HG02884 (cell line): ENCODE measurements around the gene GPR42.
A peak's percentile ranks its signal among the peaks of the same experiment; 100 is the strongest.
"Not testable (repeated sequence)": the region's sequence is repeated elsewhere in the genome, so short reads cannot be mapped to it uniquely, and the experiment has no call there.

Experiments
- ATAC-seq: cut with Tn5 transposase; IDR thresholded peaks from one replicate; pipeline ENCODE4 v1.9.1; 2021; ENCODE audit warnings: mild to moderate bottlenecking, moderate library complexity; ENCODE audit not compliant: unreplicated experiment

Gene GPR42

GRCh38 chr19:35392742-35393715 is 22.2 kb downstream of the GPR42 start:
- no peak for ATAC-seq

- no peak for ATAC-seq
Observed at GRCh38 chr19:35395382-35396199, 24.7 kb downstream of the GPR42 start.

GRCh38 chr19:35396240-35396885 is 25.5 kb downstream of the GPR42 start:
- ATAC-seq: no peak

GRCh38 chr19:35397064-35397463 is 26.2 kb downstream of the GPR42 start:
- no peak for ATAC-seq

GRCh38 chr19:35398570-35398969 is 27.7 kb downstream of the GPR42 start:
- no peak for ATAC-seq

- no peak for ATAC-seq
Observed at GRCh38 chr19:35399231-35399630, 28.4 kb downstream of the GPR42 start.

GRCh38 chr19:35399948-35400772 is 29.3 kb downstream of the GPR42 start:
- no peak for ATAC-seq

GRCh38 chr19:35400773-35401100 is 29.9 kb downstream of the GPR42 start:
- no peak for ATAC-seq

- not testable (repeated sequence) for ATAC-seq
Observed at GRCh38 chr19:35401416-35401815, 30.5 kb downstream of the GPR42 start.

- ATAC-seq: no peak
Observed at GRCh38 chr19:35403116-35403760, 32.4 kb downstream of the GPR42 start.

GRCh38 chr19:35404879-35405622 is 34.2 kb downstream of the GPR42 start:
- ATAC-seq: peak; percentile 66

DNA sequence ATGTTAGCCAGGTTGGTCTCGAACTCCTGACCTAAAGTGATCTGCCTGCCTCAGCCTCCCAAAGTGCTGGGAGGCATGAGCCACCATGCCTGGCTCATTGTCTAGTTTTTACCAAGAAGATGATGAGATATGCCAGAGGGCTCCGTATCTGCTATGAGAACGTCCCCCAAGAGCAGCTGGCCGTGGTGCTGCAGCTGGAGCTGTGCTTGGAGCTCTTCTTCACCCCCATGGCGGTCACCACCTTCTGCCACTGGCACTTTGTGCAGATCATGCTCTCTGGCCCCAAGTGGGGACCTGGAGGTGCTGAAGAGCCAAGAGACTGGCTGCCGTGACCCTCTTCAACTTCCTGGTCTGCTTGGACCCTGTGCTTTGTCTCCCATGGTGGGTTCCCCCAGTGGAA is 36.8 kb downstream of the GPR42 start:
- no peak for ATAC-seq

- ATAC-seq: no peak
Observed at GRCh38 chr19:35408284-35409171, 37.7 kb downstream of the GPR42 start.

DNA sequence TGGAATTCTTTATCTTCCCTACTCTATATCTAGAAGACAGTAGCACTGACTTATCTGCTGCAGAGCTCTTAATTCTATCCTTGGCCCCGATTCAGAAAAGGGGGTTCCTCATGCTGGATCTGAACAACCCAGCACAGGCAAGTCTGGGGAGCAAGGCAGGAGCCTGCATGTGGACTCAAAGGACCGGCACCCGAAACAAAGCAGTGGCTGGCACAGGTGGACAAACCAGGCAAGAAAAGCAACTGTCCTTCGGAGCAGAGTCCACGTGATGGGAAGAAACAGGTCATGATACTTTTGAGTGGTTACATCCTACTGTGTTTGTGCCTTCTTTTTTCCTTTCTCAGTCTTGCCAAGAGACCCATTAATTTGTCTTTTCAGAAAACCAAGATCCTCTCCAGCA is 38.3 kb downstream of the GPR42 start:
- no peak for ATAC-seq

DNA sequence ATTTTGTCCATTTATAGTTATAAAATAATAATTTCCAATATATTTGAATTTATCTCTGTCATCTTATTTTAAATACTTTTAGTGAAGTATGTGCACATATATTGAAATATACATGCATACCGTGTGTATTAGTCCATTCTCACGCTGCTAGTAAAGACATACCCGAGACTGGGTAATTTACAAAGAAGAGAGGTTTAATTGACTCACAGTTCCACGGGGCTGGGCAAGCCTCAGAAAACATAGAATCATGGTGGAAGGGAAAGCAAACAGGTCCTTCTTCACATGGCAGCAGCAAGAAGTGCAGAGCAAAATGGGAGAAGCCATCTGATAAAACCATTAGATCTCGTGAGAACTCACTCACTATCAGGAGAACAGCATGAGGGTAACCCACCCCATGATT is 39.6 kb downstream of the GPR42 start:
- no peak for ATAC-seq

DNA sequence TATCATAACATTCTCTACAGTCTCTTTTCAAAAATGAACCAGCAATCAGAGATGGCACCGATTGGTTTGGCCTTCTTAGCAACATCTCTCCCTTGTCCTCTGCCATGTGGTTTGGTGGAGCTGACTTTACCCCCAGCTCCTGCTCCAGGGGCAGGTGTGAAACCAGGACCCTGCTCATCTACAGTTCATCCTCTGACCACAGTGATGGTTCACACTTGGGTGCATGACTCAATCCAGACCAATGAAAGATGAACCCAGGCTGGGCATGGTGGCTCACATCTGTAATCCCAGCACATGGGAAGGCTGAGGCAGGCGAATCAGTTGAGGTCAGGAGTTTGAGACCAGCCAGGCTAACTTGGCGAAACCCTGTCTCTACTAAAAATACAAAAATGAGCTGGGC is 43.6 kb downstream of the GPR42 start:
- ATAC-seq: no peak

DNA sequence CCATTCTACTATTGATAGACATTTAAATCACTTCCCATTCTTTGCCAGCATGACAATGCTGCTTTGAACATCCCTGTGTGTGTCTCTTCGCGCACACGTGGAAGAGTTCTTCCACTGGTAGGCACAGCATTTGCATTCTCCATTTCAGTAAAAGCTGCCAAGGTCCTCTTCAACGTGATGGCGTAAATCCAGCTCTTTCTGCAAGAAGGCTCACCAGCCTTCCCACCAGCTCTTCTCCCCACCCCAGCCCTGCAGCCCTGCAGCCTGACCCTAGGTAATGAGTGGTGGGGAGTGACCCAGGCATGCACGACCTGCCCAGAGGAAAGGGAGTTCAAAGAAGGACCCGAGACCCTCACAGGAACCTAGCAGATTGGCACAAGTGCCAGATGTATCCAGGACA is 45.5 kb downstream of the GPR42 start:
- no peak for ATAC-seq

- ATAC-seq: no peak
Observed at GRCh38 chr19:35417278-35417677, 46.4 kb downstream of the GPR42 start.
